ENCODE data around the gene CRYBB2.

DNA sequence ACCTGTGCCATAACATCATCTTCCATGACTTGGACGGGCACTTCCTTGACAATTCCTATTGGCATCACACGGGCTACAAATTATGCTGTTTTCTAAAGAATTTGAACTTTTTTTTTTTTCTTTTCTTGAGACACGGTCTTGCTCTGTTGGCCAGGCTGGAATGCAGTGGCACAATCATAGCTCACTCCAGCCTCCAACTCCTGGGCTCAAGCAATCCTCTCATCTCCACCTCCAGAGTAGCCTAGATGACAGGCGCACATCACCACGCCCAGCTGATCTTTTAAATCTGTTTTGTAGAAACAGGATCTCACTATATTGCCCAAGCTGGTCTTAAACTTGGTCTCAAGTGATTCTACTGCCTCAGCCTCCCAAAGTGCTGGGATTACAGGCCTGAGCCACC lies 23.1 kb upstream of the CRYBB2 start:
- TF ChIP-seq, protein P1, sequence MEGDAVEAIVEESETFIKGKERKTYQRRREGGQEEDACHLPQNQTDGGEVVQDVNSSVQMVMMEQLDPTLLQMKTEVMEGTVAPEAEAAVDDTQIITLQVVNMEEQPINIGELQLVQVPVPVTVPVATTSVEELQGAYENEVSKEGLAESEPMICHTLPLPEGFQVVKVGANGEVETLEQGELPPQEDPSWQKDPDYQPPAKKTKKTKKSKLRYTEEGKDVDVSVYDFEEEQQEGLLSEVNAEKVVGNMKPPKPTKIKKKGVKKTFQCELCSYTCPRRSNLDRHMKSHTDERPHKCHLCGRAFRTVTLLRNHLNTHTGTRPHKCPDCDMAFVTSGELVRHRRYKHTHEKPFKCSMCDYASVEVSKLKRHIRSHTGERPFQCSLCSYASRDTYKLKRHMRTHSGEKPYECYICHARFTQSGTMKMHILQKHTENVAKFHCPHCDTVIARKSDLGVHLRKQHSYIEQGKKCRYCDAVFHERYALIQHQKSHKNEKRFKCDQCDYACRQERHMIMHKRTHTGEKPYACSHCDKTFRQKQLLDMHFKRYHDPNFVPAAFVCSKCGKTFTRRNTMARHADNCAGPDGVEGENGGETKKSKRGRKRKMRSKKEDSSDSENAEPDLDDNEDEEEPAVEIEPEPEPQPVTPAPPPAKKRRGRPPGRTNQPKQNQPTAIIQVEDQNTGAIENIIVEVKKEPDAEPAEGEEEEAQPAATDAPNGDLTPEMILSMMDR (IDR thresholded peaks at IDR 0.05) = no peak
- no peak for TF ChIP-seq EZH2 (IDR thresholded peaks at IDR 0.05; ENCODE audit: borderline replicate concordance, insufficient read depth, low read depth, low read length, poor library complexity, severe bottlenecking)
